GM12892 (cell line): ENCODE results near the gene HRH1.
"Not testable (repeated sequence)": the region's sequence is repeated elsewhere in the genome, so short reads cannot be mapped to it uniquely, and the experiment has no call there.

Experiments used
- DNase-seq: peaks from one replicate; pipeline ENCODE4 v3.0.0; 2011; ENCODE audit not compliant: insufficient read length
- FAIRE-seq: peaks from 2 replicates; lab custom pipeline; 2011; peaks lifted over from hg19 to GRCh38; lab: Jason Lieb, UNC
- POLR2A ChIP-seq: IDR thresholded peaks from 2 replicates; pipeline ENCODE4 v1.6.1; 2011; ENCODE audit warnings: low read depth, low read length, control low read depth
- POLR2AphosphoS5 ChIP-seq: IDR thresholded peaks from 2 replicates; pipeline ENCODE4 v1.6.1; 2011; ENCODE audit warnings: low read depth, low read length, control low read depth
- TAF1 ChIP-seq: IDR thresholded peaks from 2 replicates; pipeline ENCODE4 v1.6.1; 2011; ENCODE audit warnings: low read depth, mild to moderate bottlenecking, control low read depth, low read length, borderline replicate concordance

HRH1 gene

GRCh38 chr3:11203961-11204360 lies 49.7 kb downstream of the HRH1 start:
- FAIRE-seq: no peak
- no peak for DNase-seq
- TF ChIP-seq POLR2AphosphoS5: no peak
- no peak for TF ChIP-seq POLR2A
- TF ChIP-seq TAF1: no peak

- FAIRE-seq: no peak
- TF ChIP-seq TAF1: no peak
- no peak for DNase-seq
Observed at GRCh38 chr3:11204697-11205348, 50.5 kb downstream of the HRH1 start.

GRCh38 chr3:11205881-11206280 lies 51.6 kb downstream of the HRH1 start:
- DNase-seq, FAIRE-seq: not testable (repeated sequence)

GRCh38 chr3:11206316-11206715 lies 52.0 kb downstream of the HRH1 start:
- DNase-seq (no peak), FAIRE-seq (no peak)
- no peak for TF ChIP-seq POLR2AphosphoS5
- no peak for TF ChIP-seq TAF1
- TF ChIP-seq POLR2A: no peak

GRCh38 chr3:11206953-11207352 lies 52.7 kb downstream of the HRH1 start:
- DNase-seq (no peak), FAIRE-seq (no peak)
- TF ChIP-seq TAF1 (no peak), POLR2AphosphoS5 (no peak), POLR2A (no peak)

- TF ChIP-seq POLR2AphosphoS5 (no peak), TAF1 (no peak), POLR2A (no peak)
- FAIRE-seq: no peak
Observed at GRCh38 chr3:11211531-11212298, 57.4 kb downstream of the HRH1 start.

GRCh38 chr3:11212299-11212608 lies 58.0 kb downstream of the HRH1 start:
- DNase-seq (no peak), FAIRE-seq (no peak)
- TF ChIP-seq TAF1 (no peak), POLR2A (no peak), POLR2AphosphoS5 (no peak)

More at GRCh38 chr3:11211531-11212298, 57.4 kb downstream of the HRH1 start:
- no peak for DNase-seq

- no peak for DNase-seq
- FAIRE-seq: no peak
- no peak for TF ChIP-seq POLR2A
- no peak for TF ChIP-seq POLR2AphosphoS5
- TF ChIP-seq TAF1: no peak
Observed at GRCh38 chr3:11212784-11213183, 58.5 kb downstream of the HRH1 start.

GRCh38 chr3:11213810-11214450 lies 59.6 kb downstream of the HRH1 start:
- DNase-seq: no peak
- FAIRE-seq: no peak
- TF ChIP-seq POLR2AphosphoS5: no peak
- TF ChIP-seq TAF1: no peak
- no peak for TF ChIP-seq POLR2A

GRCh38 chr3:11214451-11214978 lies 60.2 kb downstream of the HRH1 start:
- TF ChIP-seq TAF1 (no peak), POLR2A (no peak), POLR2AphosphoS5 (no peak)
- no peak for DNase-seq
- FAIRE-seq: no peak

GRCh38 chr3:11217370-11217769 lies 63.1 kb downstream of the HRH1 start:
- FAIRE-seq: not testable (repeated sequence)

GRCh38 chr3:11220230-11220629 lies 65.9 kb downstream of the HRH1 start:
- FAIRE-seq: no peak
- no peak for DNase-seq
- no peak for TF ChIP-seq POLR2AphosphoS5

More at GRCh38 chr3:11217370-11217769, 63.1 kb downstream of the HRH1 start:
- DNase-seq: not testable (repeated sequence)
